Suprapubic skin (tissue), 4 donors: ENCODE results near the gene GALNT8. TPM values are rescaled to one million over a fixed set of nuclear protein-coding genes. Genes with fewer than 3 reads are reported as not detected.

ENCODE experiments used
- DNase-seq, 2 donors: peaks; one replicate each; pipeline ENCODE4 v3.0.0-alpha.2; 2019; ENCODE audit warnings: low spot score in 2 of 2
- H3K27ac ChIP-seq: fragments of 200-600 bp; sonication (generic); one replicate; pipeline ENCODE4 v1.5.1; 2019
- H3K27me3 ChIP-seq: fragments of 200-600 bp; sonication (generic); one replicate; pipeline ENCODE4 v1.5.1; 2019
- H3K36me3 ChIP-seq: fragments of 200-600 bp; sonication (generic); one replicate; pipeline ENCODE4 v1.5.1; 2019
- H3K4me1 ChIP-seq: fragments of 200-600 bp; sonication (generic); one replicate; pipeline ENCODE4 v1.5.1; 2019
- H3K4me3 ChIP-seq: fragments of 200-600 bp; sonication (generic); one replicate; pipeline ENCODE4 v1.5.1; 2019; ENCODE audit warnings: mild to moderate bottlenecking
- H3K9me3 ChIP-seq: fragments of 200-600 bp; sonication (generic); one replicate; pipeline ENCODE4 v1.5.1; 2019
- CTCF ChIP-seq, 2 donors: fragments of 200-600 bp in 1 of 2; fragments of 450-650 bp in 1 of 2; sonication (generic) in 1 of 2; IDR thresholded peaks; one replicate each; pipeline ENCODE4 v1.5.1; 2016 to 2019; ENCODE audit warnings: antibody characterized with exemption in 2 of 2, mild to moderate bottlenecking in 1 of 2, moderate library complexity in 1 of 2
- EP300 ChIP-seq: sonication (generic); formaldehyde crosslinking; IDR thresholded peaks from one replicate; pipeline ENCODE4 v1.6.1; 2017; ENCODE audit warnings: antibody characterized with exemption
- POLR2A ChIP-seq, 2 donors: fragments of 450-650 bp; IDR thresholded peaks; one replicate each; pipeline ENCODE4 v1.6.1; 2017; ENCODE audit warnings: antibody characterized with exemption in 2 of 2, mild to moderate bottlenecking in 2 of 2, moderate library complexity in 2 of 2
- POLR2AphosphoS5 ChIP-seq, 3 donors: sonication (generic); formaldehyde crosslinking; IDR thresholded peaks; one replicate each; pipeline ENCODE4 v1.6.1; 2017; ENCODE audit warnings: antibody characterized with exemption in 3 of 3
- WGBS: methylation state at CpG from one replicate; pipeline ENCODE4 v1.1.5; 2018; 5-methylcytosine and 5-hydroxymethylcytosine counted together
- total RNA-seq, 4 donors: library from RNA; depleted of rRNA; stranded (reverse); fragments of >200 nt; gene quantifications; one replicate each; pipeline ENCODE4 v1.1.0, GENCODE V29; 2016

GALNT8 gene
- total RNA-seq, 4 donors from 2014 or later: 0.34 to 0.72 (median 0.59) TPM; not detected in 1

GRCh38 chr12:4807813-4808212 is 87.6 kb downstream of the GALNT8 start:
- WGBS: 58% methylated on average over 2 of the region's 2 CpGs
- Histone ChIP-seq H3K27me3 (peaks cover 57% of the 10 kb centered on the region), H3K27ac (no peak overlapping the region), H3K4me3 (no peak overlapping the region), H3K36me3 (no peaks in the 10 kb centered on the region), H3K9me3 (no peaks in the 10 kb centered on the region), H3K4me1 (peaks cover 17% of the 10 kb centered on the region)
- TF ChIP-seq EP300 (no peak), CTCF (IDR thresholded peaks at IDR 0.05) (no peak), POLR2A (IDR thresholded peaks at IDR 0.05) (no peak), POLR2AphosphoS5 (IDR thresholded peaks at IDR 0.05) (no peak)
- no peak for DNase-seq

GRCh38 chr12:4809013-4809448 is 88.8 kb downstream of the GALNT8 start:
- peaks cover 17% of the 10 kb centered on the region for H3K4me1 ChIP-seq
- no peak overlapping the region for H3K27ac ChIP-seq
- no peaks in the 10 kb centered on the region for H3K9me3 ChIP-seq
- no peak for TF ChIP-seq CTCF (IDR thresholded peaks at IDR 0.05)
- no peak for TF ChIP-seq POLR2A (IDR thresholded peaks at IDR 0.05)
- TF ChIP-seq POLR2AphosphoS5 (IDR thresholded peaks at IDR 0.05): no peak
- no peak for TF ChIP-seq EP300
- H3K36me3 ChIP-seq: no peaks in the 10 kb centered on the region
- peak overlapping the region; percentile 46 for H3K4me3 ChIP-seq
- peak in 1 of 2 donors; percentile 68 for DNase-seq
- under 1% methylated on average over 23 of the region's 35 CpGs for WGBS
- peaks cover 68% of the 10 kb centered on the region for H3K27me3 ChIP-seq

GRCh38 chr12:4809449-4810218 is 89.4 kb downstream of the GALNT8 start:
- no peaks in the 10 kb centered on the region for H3K36me3 ChIP-seq
- no peak overlapping the region for H3K27ac ChIP-seq
- peaks cover 72% of the 10 kb centered on the region for H3K27me3 ChIP-seq
- H3K4me1 ChIP-seq: peaks cover 17% of the 10 kb centered on the region
- H3K9me3 ChIP-seq: no peaks in the 10 kb centered on the region
- H3K4me3 ChIP-seq: peak overlapping the region; percentile 46
- WGBS: under 1% methylated on average over 21 of the region's 80 CpGs
- DNase-seq: peak in 1 of 2 donors; percentile 70
- TF ChIP-seq POLR2A (IDR thresholded peaks at IDR 0.05) (no peak), POLR2AphosphoS5 (IDR thresholded peaks at IDR 0.05) (no peak), EP300 (no peak), CTCF (IDR thresholded peaks at IDR 0.05) (no peak)

GRCh38 chr12:4810219-4810671 is 90.0 kb downstream of the GALNT8 start:
- DNase-seq: no peak
- TF ChIP-seq POLR2A (IDR thresholded peaks at IDR 0.05) (no peak), CTCF (IDR thresholded peaks at IDR 0.05) (no peak)
- H3K27ac ChIP-seq: no peak overlapping the region
- H3K4me3 ChIP-seq: peak overlapping the region; percentile 46
- no peaks in the 10 kb centered on the region for H3K9me3 ChIP-seq
- H3K4me1 ChIP-seq: peaks cover 17% of the 10 kb centered on the region
- no peaks in the 10 kb centered on the region for H3K36me3 ChIP-seq
- 67% methylated on average over 2 of the region's 34 CpGs for WGBS
- H3K27me3 ChIP-seq: peaks cover 77% of the 10 kb centered on the region

- Histone ChIP-seq H3K27me3 (peaks cover 82% of the 10 kb centered on the region), H3K4me3 (no peak overlapping the region)
Observed at GRCh38 chr12:4812624-4813327, 92.6 kb downstream of the GALNT8 start.

More at GRCh38 chr12:4812624-4813327, 92.6 kb downstream of the GALNT8 start:
- 88% methylated on average over 4 of the region's 4 CpGs for WGBS
- H3K9me3 ChIP-seq: no peaks in the 10 kb centered on the region
- TF ChIP-seq EP300 (no peak), POLR2AphosphoS5 (IDR thresholded peaks at IDR 0.05) (no peak), POLR2A (IDR thresholded peaks at IDR 0.05) (no peak), CTCF (IDR thresholded peaks at IDR 0.05) (no peak)
- peaks cover 17% of the 10 kb centered on the region for H3K4me1 ChIP-seq
- H3K36me3 ChIP-seq: no peaks in the 10 kb centered on the region
- no peak for DNase-seq
- H3K27ac ChIP-seq: no peak overlapping the region
